NCI-H526 (cell line): ENCODE results near the gene ARHGEF7.

Source experiments
- DNase-seq, 2 experiments: peaks; one replicate each; lab custom pipeline; 2025; lab: John Stamatoyannopoulos, UW

The ARHGEF7 gene

GRCh38 chr13:111278743-111279652, 163.9 kb downstream of the ARHGEF7 start:
- no peak for DNase-seq

- DNase-seq = no peak
Observed at GRCh38 chr13:111280226-111280625, 165.1 kb downstream of the ARHGEF7 start.

GRCh38 chr13:111280681-111281585, 165.8 kb downstream of the ARHGEF7 start:
- DNase-seq = no peak

GRCh38 chr13:111281751-111282311, 166.7 kb downstream of the ARHGEF7 start:
- DNase-seq = no peak

DNA sequence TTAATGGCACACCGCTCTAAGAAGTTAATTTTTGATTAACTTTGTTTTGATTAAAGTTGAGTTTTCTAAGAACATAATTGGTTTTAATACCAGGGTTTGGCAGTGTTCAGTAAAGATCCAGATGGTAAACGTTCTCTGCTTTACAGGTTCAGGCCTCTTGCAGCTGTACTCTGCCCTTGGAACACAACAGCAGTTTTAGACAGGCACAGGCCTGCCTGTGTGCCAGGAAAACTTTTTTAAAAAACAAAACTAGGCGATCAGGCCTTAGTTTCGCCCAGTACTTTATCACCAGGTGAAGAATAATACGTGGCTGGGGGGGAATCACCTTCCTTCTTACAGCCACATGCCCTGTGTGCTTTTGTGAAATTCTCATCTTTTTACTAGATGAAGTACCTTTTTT, 167.3 kb downstream of the ARHGEF7 start:
- no peak for DNase-seq

DNA sequence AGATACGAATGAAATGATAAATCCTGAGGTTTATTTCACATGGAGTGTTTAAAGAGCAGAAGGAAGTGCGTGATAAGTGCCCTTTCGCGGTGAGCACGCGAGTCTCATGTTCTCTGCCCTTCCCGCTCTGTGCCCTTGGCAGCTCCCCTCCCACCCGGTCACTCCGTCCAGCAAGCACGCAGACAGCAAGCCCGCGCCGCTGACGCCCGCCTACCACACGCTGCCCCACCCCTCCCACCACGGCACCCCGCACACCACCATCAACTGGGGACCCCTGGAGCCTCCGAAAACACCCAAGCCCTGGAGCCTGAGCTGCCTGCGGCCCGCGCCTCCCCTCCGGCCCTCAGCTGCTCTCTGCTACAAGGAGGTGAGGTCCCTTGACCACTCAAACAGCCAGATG, 167.9 kb downstream of the ARHGEF7 start:
- no peak for DNase-seq

DNA sequence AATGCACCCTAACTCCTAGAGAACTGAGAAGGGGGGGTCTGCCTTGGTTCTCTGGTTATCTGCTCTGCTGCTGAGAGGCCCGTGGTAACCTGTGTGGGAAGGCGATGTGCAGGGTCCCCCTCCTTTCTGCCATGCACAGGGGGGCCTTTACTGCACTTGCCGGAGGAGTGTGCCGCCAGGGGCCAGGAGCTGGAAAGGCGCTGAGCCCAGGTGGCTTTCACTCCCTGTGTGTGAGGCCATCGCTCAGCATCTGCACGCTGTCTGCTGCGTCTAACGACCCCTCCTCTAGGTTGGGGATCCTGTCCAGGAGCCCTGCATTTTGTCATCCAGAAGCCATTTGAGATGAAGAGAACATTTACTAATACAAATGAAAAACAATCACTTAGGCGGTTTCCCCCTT, 168.3 kb downstream of the ARHGEF7 start:
- no peak for DNase-seq

DNA sequence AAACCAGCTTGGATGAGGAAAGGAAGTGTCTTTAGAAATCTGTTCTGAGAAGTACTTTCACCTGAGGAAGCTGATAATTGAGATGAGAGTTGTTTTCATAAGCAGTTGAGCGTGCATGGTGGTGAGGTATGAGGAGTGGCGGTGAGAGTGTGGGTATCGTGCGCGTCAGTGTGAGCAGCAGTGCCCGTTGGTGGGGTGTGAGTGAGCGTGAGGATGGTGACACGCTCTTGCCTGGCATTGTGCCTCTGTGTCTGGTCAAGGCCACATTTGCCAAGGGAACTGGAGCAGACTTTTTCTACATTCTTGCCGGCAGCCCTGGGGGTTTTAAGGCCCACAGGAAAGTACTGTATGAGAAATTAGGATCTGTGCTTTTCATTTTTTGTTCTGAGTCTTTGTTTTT, 168.9 kb downstream of the ARHGEF7 start:
- DNase-seq = no peak

DNA sequence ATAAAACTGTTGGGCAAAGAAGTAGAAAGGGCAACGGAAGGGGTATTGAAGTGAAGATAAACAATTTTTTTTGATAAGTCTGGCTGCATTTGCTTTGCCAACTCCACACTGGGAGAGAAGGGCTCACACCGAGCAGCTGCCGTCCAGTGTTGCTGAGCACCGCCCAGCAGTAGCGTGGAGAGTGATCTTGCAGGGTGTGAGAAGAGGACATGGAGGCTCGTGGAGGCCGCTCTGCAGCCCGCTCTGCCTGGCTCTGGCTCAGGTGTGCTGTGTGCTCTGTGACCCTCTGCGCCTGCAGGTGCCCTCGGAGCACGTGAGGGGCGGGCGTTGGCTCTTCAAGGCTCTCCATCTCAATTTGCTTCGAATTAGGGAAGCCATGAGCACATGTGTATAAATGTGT, 169.5 kb downstream of the ARHGEF7 start:
- DNase-seq = no peak

DNA sequence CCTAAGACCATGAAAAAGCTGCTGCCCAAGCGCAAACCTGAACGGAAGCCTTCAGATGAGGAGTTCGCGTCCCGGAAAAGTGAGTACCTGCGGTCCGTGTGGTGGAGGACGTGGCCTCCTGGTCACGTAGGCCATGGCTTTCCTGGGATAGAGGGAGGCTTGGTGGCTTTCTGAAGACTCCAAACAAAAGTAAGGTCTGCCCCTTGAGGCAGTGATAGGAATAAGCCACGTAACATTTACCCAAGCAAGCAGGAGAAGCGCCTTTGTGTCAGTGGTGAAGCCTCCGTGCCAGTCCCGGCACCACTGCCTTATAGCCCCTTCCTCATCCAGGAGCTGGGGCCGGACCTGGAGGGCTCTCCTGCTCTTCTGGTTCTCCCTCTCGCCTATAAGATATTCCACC, 171.1 kb downstream of the ARHGEF7 start:
- DNase-seq = peak in 1 of 2 experiments; percentile 8

GRCh38 chr13:111286749-111287148, 171.6 kb downstream of the ARHGEF7 start:
- DNase-seq = no peak

DNA sequence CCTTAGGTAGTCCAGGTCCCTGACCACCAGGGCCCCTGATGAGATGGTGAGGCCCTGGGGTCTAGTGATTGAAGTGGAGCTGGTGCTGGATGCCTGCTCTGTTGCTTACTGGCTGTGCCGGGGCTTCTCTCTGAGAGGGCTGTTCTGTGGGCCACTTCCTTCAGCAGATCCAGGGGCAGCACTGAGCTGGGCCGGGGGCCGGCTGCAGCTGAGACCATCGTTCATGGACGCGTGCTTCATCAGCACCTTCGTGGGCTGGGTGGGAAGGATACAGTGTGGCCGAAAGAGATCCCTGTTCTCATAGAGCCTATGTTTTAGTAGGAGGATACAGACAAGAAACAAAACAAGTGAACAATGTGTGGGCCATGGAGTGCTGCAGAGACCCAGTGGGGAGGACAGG, 172.1 kb downstream of the ARHGEF7 start:
- no peak for DNase-seq

DNA sequence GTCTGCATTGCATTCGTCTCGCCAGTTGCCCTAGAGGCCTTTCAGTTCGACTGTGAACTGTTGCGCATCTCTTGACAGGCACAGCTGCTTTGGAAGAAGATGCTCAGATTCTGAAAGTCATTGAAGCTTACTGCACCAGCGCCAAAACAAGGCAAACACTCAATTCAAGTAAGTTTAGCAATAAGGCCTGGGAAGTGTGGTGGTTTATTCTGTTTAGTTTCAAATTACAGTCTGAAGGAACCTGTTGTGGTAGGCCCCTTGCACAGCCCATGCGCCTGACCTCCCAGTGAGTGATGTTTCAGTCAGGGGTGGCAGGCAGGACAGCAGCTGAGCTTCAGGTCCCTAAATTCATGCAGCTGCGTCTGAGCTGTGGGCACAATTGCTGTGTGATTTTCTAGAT, 173.2 kb downstream of the ARHGEF7 start:
- DNase-seq = no peak

GRCh38 chr13:111289251-111289650, 174.1 kb downstream of the ARHGEF7 start:
- DNase-seq = no peak

DNA sequence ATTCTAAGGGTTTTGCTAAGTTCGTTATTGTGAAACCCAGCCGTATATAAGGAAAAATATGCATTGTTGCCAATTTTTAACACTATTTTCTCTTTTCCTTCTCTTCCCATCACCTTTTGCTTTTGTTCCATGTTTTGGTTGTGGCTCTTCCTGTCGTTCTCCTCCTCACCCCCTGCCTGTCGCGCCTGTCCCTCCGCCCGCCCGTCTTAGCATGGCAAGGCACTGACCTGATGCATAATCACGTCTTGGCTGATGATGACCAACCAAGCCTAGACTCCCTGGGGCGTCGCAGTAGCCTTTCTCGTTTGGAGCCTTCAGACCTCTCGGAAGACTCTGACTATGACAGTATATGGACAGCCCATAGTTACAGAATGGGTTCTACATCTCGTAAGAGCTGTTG, 176.8 kb downstream of the ARHGEF7 start:
- no peak for DNase-seq

DNA sequence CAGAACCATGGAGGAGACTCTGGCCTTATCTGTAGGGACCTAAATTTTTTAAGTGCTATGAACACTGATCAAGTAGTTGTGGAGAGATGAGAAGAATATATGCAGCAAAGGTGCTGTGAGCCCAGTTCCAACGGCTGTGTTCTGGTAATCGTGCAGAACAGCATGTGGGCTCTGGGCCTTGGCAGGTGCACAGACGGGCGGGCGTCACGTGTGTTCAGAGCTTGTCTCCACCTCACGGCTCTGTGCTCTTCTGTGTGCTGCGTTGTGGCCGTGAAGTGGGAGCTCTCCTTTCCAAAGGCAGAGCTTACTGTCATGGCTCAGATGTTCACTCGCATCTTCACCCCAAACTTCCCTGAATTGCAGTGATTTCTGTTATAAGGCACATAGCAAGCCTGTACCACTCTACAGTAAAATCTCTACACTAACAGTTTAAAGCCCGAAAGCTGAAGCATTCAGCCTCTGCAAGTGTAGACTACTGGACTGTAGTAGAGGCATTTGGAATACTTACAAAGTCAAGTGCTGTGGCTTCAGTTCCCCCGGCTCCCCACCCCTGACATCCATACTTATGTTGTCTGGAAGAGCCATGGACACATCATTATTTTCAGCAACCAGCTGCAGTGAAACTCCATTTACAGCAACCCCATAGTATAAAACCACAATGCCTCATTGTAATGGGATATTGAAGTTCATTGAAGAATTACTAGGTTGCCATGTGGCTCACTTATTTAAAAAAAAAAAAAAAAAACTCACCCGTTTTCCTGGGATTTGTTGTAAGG, 177.8 kb downstream of the ARHGEF7 start:
- DNase-seq = no peak

- DNase-seq = no peak
Observed at GRCh38 chr13:111295886-111296285, 180.8 kb downstream of the ARHGEF7 start.

DNA sequence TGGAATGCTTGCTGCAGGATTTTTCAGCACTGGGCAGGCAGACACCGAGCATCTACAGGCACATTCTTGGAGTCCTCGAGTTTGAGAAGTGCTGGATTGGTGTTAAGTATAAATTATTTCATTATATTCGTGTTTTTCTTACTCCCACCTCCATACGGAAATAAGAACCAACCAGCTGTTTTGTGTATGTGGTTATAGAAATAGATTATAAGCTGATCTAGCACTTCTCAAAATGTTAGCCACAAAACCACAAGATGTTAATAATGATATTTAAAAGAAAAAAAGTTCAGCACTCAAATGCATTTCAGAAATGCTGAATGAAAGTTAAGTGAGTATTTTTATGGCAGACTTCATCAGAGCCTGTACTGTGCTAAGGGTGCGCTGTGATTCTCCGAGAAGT, 181.3 kb downstream of the ARHGEF7 start:
- DNase-seq = no peak

GRCh38 chr13:111298214-111298975, 183.3 kb downstream of the ARHGEF7 start:
- no peak for DNase-seq

- no peak for DNase-seq
Observed at GRCh38 chr13:111302045-111302726, 187.1 kb downstream of the ARHGEF7 start.
